ENCODE data around the gene ZBTB47.

GRCh38 chr3:42686832-42687650 is 33.5 kb downstream of the ZBTB47 start:
- no peak for TF ChIP-seq POLR2AphosphoS5 (IDR thresholded peaks at IDR 0.05; ENCODE audit: low read depth, low read length)
- no peak for TF ChIP-seq TAF1 (IDR thresholded peaks at IDR 0.05; ENCODE audit: borderline replicate concordance, insufficient read depth, low read length)
- no peak for TF ChIP-seq REST (IDR thresholded peaks at IDR 0.05; ENCODE audit: insufficient read depth in 1 of 2, low read depth in 2 of 2, low read length in 2 of 2)

Data from PFSK-1 (cell line).